Endothelial cell of umbilical vein (primary cell): Measurements from ENCODE around the gene PTPN2. TPM values are rescaled to one million over a fixed set of nuclear protein-coding genes. Genes with fewer than 3 reads are reported as not detected.
A peak's percentile ranks its signal among the peaks of the same experiment; 100 is the strongest.

Experiments
- BruUV-seq: library from RNA; stranded (reverse); fragments of 400-500 nt; replicated peaks from 2 replicates; lab custom pipeline; 2021; lab: Mats Ljungman, UMichigan
- CTCF ChIA-PET: fragments of 300-600, 350-600 bp; sonication (Branson Sonifier 250); formaldehyde crosslinking; loops from one replicate; lab custom pipeline; 2021; ENCODE audit warnings: antibody characterized with exemption, inconsistent platforms; lab: Charles Lee
- POLR2A ChIA-PET: fragments of 300-600, 350-600 bp; sonication (Branson Sonifier 250); formaldehyde crosslinking; loops from one replicate; lab custom pipeline; 2021; ENCODE audit warnings: antibody characterized with exemption, inconsistent platforms; lab: Charles Lee
- DNase-seq: peaks from one replicate; pipeline ENCODE4 v3.0.0-alpha.2; 2011; ENCODE audit warnings: low read depth, low spot score
- FAIRE-seq: peaks from 2 replicates; lab custom pipeline; 2011; peaks lifted over from hg19 to GRCh38; lab: Jason Lieb, UNC
- H2AFZ ChIP-seq: 2 replicates; pipeline ENCODE4 v1.6.0; 2012; ENCODE audit warnings: low read depth, low read length, control low read depth, inconsistent platforms
- H3K27ac ChIP-seq: 2 replicates; pipeline ENCODE4 v1.5.1; 2011; ENCODE audit warnings: low read depth, mild to moderate bottlenecking, control low read depth, low read length, moderate library complexity; ENCODE audit not compliant: insufficient read depth
- H3K27me3 ChIP-seq, 2 experiments: 2 replicates each; pipeline versions ENCODE4 v1.6.0 to v1.6.1; 2011; ENCODE audit warnings: low read length in 2 of 2, mixed read lengths in 1 of 2; ENCODE audit not compliant: control insufficient read depth in 2 of 2, insufficient read depth in 2 of 2
- H3K36me3 ChIP-seq, 2 experiments: 2 replicates in 1 of 2; 3 replicates in 1 of 2; pipeline ENCODE4 v1.5.1; 2011; ENCODE audit warnings: low read length in 2 of 2, mild to moderate bottlenecking in 1 of 2, moderate library complexity in 1 of 2; ENCODE audit not compliant: control insufficient read depth in 2 of 2, insufficient read depth in 2 of 2; ENCODE audit errors: extremely low read depth in 1 of 2
- H3K4me1 ChIP-seq: 3 replicates; pipeline ENCODE4 v1.5.1; 2011; ENCODE audit warnings: mild to moderate bottlenecking, low read length; ENCODE audit not compliant: control insufficient read depth, insufficient read depth; ENCODE audit errors: extremely low read depth
- H3K4me2 ChIP-seq: 2 replicates; pipeline ENCODE4 v1.6.1; 2011; ENCODE audit warnings: low read length, control low read depth, mixed read lengths; ENCODE audit not compliant: insufficient read depth
- H3K4me3 ChIP-seq, 3 experiments: fragments of 200-600 bp in 1 of 3; sonication (generic), shearing (Covaris generic) in 1 of 3; replicated peaks in 1 of 3; 2 replicates each; pipeline ENCODE4 v1.5.1; 2011 to 2016; ENCODE audit warnings: control low read depth in 3 of 3, low read length in 3 of 3, mild to moderate bottlenecking in 2 of 3, inconsistent platforms in 1 of 3, low read depth in 1 of 3, moderate library complexity in 1 of 3; ENCODE audit not compliant: insufficient read depth in 1 of 3
- H3K79me2 ChIP-seq: 2 replicates; pipeline ENCODE4 v1.6.0; 2012; ENCODE audit warnings: low read length, inconsistent platforms; ENCODE audit not compliant: control insufficient read depth, insufficient read depth
- H3K9ac ChIP-seq: replicated peaks from 2 replicates; pipeline ENCODE3; 2011; ENCODE audit warnings: low read length, control low read depth; ENCODE audit not compliant: insufficient read depth; ENCODE audit errors: extremely low read depth
- H3K9me1 ChIP-seq: replicated peaks from 3 replicates; pipeline ENCODE4 v1.6.0; 2011; ENCODE audit warnings: mild to moderate bottlenecking, low read length; ENCODE audit not compliant: control insufficient read depth, insufficient read depth; ENCODE audit errors: extremely low read depth
- H3K9me3 ChIP-seq: replicated peaks from 2 replicates; pipeline ENCODE4 v1.5.1; 2012; ENCODE audit warnings: low read length, inconsistent platforms; ENCODE audit not compliant: control insufficient read depth, insufficient read depth
- H4K20me1 ChIP-seq: replicated peaks from 2 replicates; pipeline ENCODE3; 2011; ENCODE audit warnings: mild to moderate bottlenecking, low read length; ENCODE audit not compliant: control insufficient read depth, insufficient read depth; ENCODE audit errors: extremely low read depth
- EZH2 ChIP-seq: IDR thresholded peaks from 2 replicates; pipeline ENCODE4 v1.6.1; 2012; ENCODE audit warnings: borderline replicate concordance, low read depth, mild to moderate bottlenecking, moderate library complexity, low read length, inconsistent platforms; ENCODE audit not compliant: severe bottlenecking
- FOS ChIP-seq: IDR thresholded peaks from 2 replicates; pipeline ENCODE4 v1.6.1; 2011; ENCODE audit warnings: mild to moderate bottlenecking, low read length, moderate library complexity, borderline replicate concordance; ENCODE audit not compliant: insufficient read depth
- GATA2 ChIP-seq: IDR thresholded peaks from 2 replicates; pipeline ENCODE4 v1.7.0; 2011; ENCODE audit warnings: low read depth, mild to moderate bottlenecking, moderate library complexity, mixed read lengths, low read length; ENCODE audit not compliant: insufficient read length, insufficient read depth
- JUN ChIP-seq: IDR thresholded peaks from 2 replicates; pipeline ENCODE4 v1.6.1; 2011; ENCODE audit warnings: borderline replicate concordance, low read depth; ENCODE audit not compliant: insufficient read length, insufficient read depth
- MYC ChIP-seq: IDR thresholded peaks from one replicate; pipeline ENCODE4 v1.6.1; 2011; ENCODE audit warnings: mild to moderate bottlenecking, low read depth, low read length
- POLR2A ChIP-seq: IDR thresholded peaks from 2 replicates; pipeline ENCODE4 v1.6.1; 2012; ENCODE audit warnings: low read depth, mild to moderate bottlenecking, control low read depth, low read length
- POLR2AphosphoS5 ChIP-seq: IDR thresholded peaks from 2 replicates; pipeline ENCODE4 v1.6.1; 2012; ENCODE audit warnings: low read depth, mild to moderate bottlenecking, control low read depth, low read length, moderate library complexity; ENCODE audit not compliant: insufficient read depth
- dilution Hi-C: fragments of 300-500 bp; cut with MboI; formaldehyde crosslinking; loops from one replicate; pipeline ENCODE4 v1.15.0; 2019; ENCODE audit warnings: low sequenced_read_pairs; ENCODE audit not compliant: extremely low pct_ligation_motif_present
- intact Hi-C: fragments of 100-400 bp; cut with micrococcal nuclease; formaldehyde crosslinking; loops from one replicate; pipeline ENCODE4 v1.10.0; 2022
- polyA plus RNA-seq, 4 experiments: library from polyadenylated mRNA; depleted of rRNA in 3 of 4; stranded (reverse) in 3 of 4; unstranded in 1 of 4; fragments of >200 nt; gene quantifications; 2 replicates each; pipeline versions ENCODE4 v1.2.1 to v1.2.3, GENCODE V29; 2011 to 2012; ENCODE audit warnings: missing spikeins in 1 of 4
- total RNA-seq: library from RNA; stranded (reverse); gene quantifications from 2 replicates; pipeline ENCODE4 v1.2.3, GENCODE V29; 2021
- TF ChIP-seq, protein P1 (sequence below): IDR thresholded peaks from 2 replicates; pipeline ENCODE4 v1.6.1; 2011; ENCODE audit not compliant: insufficient read depth, insufficient read length
- TF ChIP-seq, protein P2 (sequence below), 2 donors: IDR thresholded peaks; 1 replicate in 1 of 2; 2 replicates in 1 of 2; pipeline ENCODE4 v1.5.1; 2011; ENCODE audit warnings: low read length in 2 of 2, mild to moderate bottlenecking in 2 of 2, moderate library complexity in 2 of 2, control low read depth in 1 of 2, inconsistent platforms in 1 of 2, low read depth in 1 of 2; ENCODE audit not compliant: insufficient read depth in 1 of 2; ENCODE audit errors: extremely low read depth in 1 of 2

The PTPN2 gene
- total and polyA plus RNA-seq, 2 donors (not counting 3 experiments of a cell fraction or from before 2014, with no cell fraction given), result 8.2 to 20.9 TPM

DNA sequence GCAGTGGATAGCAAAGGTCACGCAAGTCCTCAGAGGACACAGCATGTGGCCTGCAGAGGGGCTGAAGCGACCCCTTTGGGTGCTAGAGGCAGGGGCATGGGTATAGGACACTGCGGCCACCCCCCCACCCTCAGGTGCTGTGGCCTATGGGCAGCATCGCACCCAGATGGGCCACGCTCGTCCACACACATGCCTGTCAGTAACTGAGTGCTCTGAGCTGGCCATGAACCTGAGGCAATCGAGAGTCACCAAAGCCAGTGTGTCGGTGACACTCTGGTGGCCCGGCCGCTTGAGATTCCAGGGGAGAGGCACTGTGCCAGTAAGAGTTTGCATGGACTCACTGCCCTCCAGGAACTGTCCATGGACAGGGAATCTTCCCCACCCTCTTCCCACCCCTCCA is 22.7 kb upstream of the PTPN2 start:
- dilution Hi-C loops, result no loop called here

More for the DNA sequence above, 22.7 kb upstream of the PTPN2 start:
- DNase-seq, result no peak
- Histone ChIP-seq H3K4me2 (peak overlapping the region; percentile 74), H3K27me3 (peaks cover 23 to 36% of the 10 kb centered on the region in 2 experiments), H3K9me3 (no peaks in the 10 kb centered on the region), H3K9ac (no peak overlapping the region), H3K79me2 (no peaks in the 10 kb centered on the region), H3K9me1 (no peaks in the 10 kb centered on the region), H3K4me1 (peaks cover 17% of the 10 kb centered on the region), H3K27ac (no peak overlapping the region), H2AFZ (no peak overlapping the region), H3K4me3 (no peak overlapping the region), H3K36me3 (no peaks in the 10 kb centered on the region), H4K20me1 (no peaks in the 10 kb centered on the region)
- BruUV-seq, result no TSS peak
- intact Hi-C loops, result no loop called here
- FAIRE-seq, result no peak
- ChIA-PET POLR2A (no interaction called here), CTCF (interaction anchor here (1.8 to 2.3 kb wide), 3 partner anchors 15 to 163 kb away, joined by 7 to 9 read pairs (median 8); no protein-coding TSS in a partner anchor)
- no peak for TF ChIP-seq FOS
- TF ChIP-seq, protein P1, sequence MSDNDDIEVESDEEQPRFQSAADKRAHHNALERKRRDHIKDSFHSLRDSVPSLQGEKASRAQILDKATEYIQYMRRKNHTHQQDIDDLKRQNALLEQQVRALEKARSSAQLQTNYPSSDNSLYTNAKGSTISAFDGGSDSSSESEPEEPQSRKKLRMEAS, result no peak
- no peak for TF ChIP-seq EZH2
- TF ChIP-seq POLR2A, result no peak
- no peak for TF ChIP-seq POLR2AphosphoS5
- no peak for TF ChIP-seq GATA2
- TF ChIP-seq, protein P2, sequence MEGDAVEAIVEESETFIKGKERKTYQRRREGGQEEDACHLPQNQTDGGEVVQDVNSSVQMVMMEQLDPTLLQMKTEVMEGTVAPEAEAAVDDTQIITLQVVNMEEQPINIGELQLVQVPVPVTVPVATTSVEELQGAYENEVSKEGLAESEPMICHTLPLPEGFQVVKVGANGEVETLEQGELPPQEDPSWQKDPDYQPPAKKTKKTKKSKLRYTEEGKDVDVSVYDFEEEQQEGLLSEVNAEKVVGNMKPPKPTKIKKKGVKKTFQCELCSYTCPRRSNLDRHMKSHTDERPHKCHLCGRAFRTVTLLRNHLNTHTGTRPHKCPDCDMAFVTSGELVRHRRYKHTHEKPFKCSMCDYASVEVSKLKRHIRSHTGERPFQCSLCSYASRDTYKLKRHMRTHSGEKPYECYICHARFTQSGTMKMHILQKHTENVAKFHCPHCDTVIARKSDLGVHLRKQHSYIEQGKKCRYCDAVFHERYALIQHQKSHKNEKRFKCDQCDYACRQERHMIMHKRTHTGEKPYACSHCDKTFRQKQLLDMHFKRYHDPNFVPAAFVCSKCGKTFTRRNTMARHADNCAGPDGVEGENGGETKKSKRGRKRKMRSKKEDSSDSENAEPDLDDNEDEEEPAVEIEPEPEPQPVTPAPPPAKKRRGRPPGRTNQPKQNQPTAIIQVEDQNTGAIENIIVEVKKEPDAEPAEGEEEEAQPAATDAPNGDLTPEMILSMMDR (IDR thresholded peaks at IDR 0.05; ENCODE audit: extremely low read depth in 1 of 2, insufficient read depth in 1 of 2, low read depth in 1 of 2, low read length in 2 of 2), result no peak
- no peak for TF ChIP-seq MYC
- no peak for TF ChIP-seq JUN
